Stimulated activated naive CD8-positive, alpha-beta T cell treated with anti-CD3 and anti-CD28 coated beads, Interleukin-15, amount 100 ng/mL, for 72 hours (primary cell): ENCODE measurements around the gene CCNL2.
A peak's percentile ranks its signal among the peaks of the same experiment; 100 is the strongest.

Experiments used
- ATAC-seq: fragments of 150-1000 bp; cut with Tn5 transposase; 2 replicates; pipeline ENCODE4 v1.10.0; 2021; ENCODE audit warnings: mild to moderate bottlenecking, moderate library complexity
- DNase-seq, 2 donors: peaks; one replicate each; pipeline ENCODE4 v3.0.0; 2021 to 2022
- H3K27ac Mint-ChIP-seq, 2 donors: one replicate each; pipeline ENCODE4 v1.8.0; 2022; ENCODE audit warnings: mild to moderate bottlenecking in 2 of 2, mixed read lengths in 2 of 2, moderate library complexity in 2 of 2
- H3K27me3 Mint-ChIP-seq: one replicate; pipeline ENCODE4 v1.8.0; 2022; ENCODE audit warnings: mixed read lengths
- H3K4me1 Mint-ChIP-seq: one replicate; pipeline ENCODE4 v1.8.0; 2022; ENCODE audit warnings: mild to moderate bottlenecking, mixed read lengths
- H3K4me3 Mint-ChIP-seq, 2 donors: one replicate each; pipeline ENCODE4 v1.8.0; 2022; ENCODE audit warnings: mild to moderate bottlenecking in 2 of 2, mixed read lengths in 2 of 2, moderate library complexity in 1 of 2
- H3K9me3 Mint-ChIP-seq, 2 donors: one replicate each; pipeline ENCODE4 v1.8.0; 2022; ENCODE audit warnings: mixed read lengths in 2 of 2

Gene CCNL2

DNA sequence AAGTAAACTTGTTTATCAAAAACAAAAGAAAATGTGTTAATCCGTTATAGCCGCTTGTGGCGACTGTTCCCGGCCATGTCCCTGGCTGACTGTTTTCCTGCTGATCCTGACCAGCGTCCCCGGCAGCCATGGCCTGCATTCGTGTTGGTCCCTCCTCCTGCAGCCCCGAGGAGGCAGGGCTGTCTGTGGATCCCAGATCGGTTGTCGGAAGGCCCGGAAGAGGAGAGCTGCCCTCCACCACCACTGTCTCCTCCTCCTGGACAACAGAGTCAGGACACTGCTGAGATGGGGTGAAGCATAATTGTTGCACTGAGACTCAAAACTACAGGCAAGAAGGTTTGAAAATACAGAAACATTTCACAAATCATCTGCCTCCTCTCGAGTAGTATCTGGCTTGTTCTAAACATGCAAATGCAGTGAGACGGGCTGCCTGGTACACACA, 37.1 kb downstream of the CCNL2 start:
- Mint-ChIP-seq H3K27me3 (no peaks in the 10 kb centered on the region), H3K4me1 (peaks cover 30% of the 10 kb centered on the region), H3K27ac (no peak overlapping the region), H3K4me3 (no peak overlapping the region), H3K9me3 (no peaks in the 10 kb centered on the region)
- ATAC-seq (no peak), DNase-seq (no peak)

DNA sequence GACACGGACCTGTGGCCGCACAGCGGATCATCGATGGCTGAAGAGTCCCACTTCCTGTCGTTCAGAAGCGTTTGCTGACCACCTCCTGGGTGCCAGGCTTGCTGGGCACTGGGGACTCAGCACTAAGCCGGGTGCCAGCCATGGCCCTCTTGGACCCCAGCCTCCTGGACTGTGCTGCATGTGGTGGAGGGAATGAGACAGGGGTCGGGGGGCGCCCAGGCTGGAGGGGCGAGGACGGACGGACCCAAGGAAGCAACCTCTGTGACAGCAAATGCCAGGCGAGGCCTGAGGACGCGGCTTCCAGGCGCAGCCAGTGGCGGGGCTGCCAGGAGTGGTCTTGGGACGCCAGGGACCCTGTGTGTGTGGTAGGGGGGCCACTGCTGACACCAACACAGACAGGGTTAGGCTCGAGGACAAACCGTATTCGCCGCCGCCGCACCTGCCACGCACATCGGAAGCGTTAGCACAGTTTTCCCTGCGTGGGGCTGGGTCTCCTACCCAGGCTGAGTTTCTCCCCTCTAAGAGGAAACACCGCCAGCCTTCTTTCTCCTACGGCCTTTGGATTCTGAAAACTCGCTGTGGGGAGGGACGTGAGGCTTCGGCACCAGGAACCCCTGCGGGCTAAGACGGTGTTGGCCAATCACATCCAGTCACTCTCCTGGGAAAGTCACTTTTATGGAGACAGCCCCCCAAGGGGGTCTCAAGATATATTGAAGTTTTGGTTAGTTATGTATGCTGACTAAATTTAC, 37.7 kb downstream of the CCNL2 start:
- Mint-ChIP-seq H3K9me3 (no peaks in the 10 kb centered on the region), H3K4me3 (no peak overlapping the region), H3K4me1 (peaks cover 30% of the 10 kb centered on the region), H3K27me3 (no peaks in the 10 kb centered on the region), H3K27ac (no peak overlapping the region)
- ATAC-seq: no peak
- no peak for DNase-seq

DNA sequence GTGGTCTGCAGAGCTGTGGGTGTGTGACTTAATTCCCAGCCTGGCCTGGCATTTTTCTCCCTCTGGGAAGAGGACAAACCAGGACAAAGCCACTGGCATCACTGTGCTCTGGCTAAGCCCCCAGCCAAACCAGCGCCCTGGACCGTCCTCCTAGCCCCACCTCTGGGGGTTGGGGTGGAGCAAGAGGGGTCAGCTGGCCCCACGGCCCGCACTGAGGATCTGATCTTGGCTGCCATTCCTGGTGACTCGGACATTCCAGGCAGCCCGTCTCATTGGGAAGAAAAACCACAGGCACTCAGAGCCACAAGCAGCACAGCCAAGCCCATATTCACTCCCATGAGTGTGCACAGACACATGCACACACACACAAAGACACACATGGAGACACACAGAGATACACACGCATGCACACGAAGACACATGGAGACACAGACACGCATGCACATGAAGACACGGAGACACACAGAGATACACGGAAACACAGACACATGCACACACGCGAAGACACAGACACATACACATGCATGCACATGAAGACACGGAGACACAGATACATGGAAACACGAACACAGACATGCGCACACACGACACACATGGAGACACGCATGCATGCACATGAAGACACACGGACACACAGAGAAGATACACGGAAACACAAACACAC, 38.5 kb downstream of the CCNL2 start:
- no peak overlapping the region for H3K27ac Mint-ChIP-seq
- H3K4me3 Mint-ChIP-seq: no peak overlapping the region
- no peaks in the 10 kb centered on the region for H3K27me3 Mint-ChIP-seq
- no peaks in the 10 kb centered on the region for H3K9me3 Mint-ChIP-seq
- ATAC-seq: no peak
- DNase-seq: no peak
- H3K4me1 Mint-ChIP-seq: peaks cover 30% of the 10 kb centered on the region

DNA sequence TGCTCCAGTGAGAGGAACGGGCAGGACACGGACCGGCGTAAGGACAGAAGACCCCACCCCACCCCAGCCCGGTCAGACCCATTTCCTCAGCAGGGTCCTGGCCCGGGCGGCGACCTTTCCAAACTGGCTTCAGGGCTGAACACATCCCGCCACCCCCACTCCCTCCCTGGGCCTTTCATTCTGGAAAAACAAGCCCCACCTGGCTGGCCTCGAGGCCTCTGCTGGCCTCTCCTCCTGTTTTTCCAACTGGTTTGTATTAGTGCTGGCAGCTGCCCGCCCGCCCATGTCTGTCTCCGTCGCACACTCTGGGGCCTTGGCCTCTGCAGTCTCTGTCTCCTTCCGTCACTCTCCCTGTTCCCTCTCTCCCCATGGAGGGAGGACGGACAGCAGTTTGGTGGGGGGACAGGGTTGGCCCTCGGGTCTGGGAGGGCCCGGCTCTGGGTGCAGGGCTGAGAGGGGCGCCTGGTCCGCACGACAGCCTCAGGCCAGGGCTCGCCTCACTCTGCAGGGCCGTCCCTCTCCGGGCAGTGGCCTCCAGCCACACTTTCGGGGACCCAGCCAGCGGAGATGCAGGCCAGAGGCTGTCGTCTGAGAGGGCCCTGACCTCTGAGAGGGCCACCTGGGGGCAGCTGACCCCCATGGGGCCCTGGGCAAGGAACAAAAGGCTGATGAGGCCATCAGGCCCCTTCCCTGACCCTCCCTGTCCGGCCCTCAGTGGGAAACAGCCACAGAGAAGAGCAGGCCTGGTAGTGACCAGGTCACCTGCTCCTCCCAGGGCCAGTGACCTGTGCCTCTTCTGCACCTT, 39.3 kb downstream of the CCNL2 start:
- ATAC-seq: no peak
- Mint-ChIP-seq H3K27me3 (peaks cover 2% of the 10 kb centered on the region), H3K27ac (no peak overlapping the region), H3K9me3 (no peaks in the 10 kb centered on the region), H3K4me1 (peaks cover 30% of the 10 kb centered on the region), H3K4me3 (no peak overlapping the region)
- DNase-seq: no peak

DNA sequence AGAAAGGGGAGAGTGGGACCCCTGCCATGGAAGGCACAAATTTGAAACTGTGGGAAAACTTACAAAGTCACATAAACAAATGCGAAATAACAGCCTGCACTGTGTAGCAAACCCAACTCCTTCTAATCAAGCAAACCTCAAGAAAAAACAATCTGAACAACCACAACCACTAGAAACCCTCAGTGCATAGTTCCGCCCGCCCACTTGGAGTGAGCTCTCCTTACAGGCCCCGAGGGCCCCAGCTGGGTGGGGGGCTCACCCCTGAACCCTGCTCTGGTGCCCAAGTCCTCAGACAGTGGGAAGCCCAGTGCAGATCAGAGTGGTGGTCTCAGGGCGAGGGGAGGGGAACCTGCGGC, 39.8 kb downstream of the CCNL2 start:
- H3K9me3 Mint-ChIP-seq: no peaks in the 10 kb centered on the region
- peaks cover 33% of the 10 kb centered on the region for H3K4me1 Mint-ChIP-seq
- DNase-seq (no peak), ATAC-seq (peak; percentile 52)
- H3K27me3 Mint-ChIP-seq: peaks cover 8% of the 10 kb centered on the region
- H3K4me3 Mint-ChIP-seq: peak overlapping the region; percentile 26 to 73
- peak overlapping the region in 1 of 2 donors; percentile 54 for H3K27ac Mint-ChIP-seq

DNA sequence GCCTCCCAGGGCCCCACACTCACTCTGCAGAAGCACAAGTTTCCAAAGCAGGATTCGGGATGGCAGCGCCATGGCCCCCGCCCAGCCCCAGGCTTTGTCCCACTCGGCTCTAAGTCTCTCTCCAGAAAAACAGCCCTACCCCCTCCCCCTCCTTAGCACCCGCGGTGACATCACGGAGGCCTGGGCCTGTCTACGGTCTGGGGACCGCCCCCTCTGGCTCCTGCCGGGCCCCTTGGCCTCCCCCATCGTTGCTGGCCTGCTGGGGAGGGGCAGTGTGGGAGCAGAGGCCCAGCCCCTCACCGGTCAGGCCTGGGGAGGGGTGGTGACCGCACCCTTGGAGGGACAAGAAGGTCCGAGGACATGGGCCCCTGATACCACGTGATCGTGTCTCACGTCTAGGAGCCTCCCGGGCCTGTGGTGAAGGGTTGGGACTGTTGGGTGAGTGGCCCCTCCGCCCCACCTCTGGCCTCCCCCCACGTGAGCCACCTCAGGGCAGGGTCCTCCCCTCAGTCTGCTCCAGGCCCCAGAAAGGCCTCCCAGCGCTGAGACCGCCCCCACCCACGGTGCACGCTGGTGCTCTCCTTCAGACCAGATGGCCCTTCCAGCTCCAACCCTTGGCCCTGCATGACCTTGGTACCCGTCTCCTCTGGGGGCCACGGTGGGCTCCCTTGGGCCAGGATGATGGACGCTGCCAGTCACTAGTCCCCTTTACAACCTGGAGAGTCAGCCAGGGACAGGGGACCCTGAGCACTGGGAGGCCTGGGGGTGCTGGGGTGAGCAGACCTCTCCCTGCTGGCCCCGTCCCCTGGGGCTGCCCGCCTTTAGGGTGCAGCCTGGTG, 40.5 kb downstream of the CCNL2 start, which contains the start of gene MXRA8:
Gene MXRA8, minus strand, starts transcription at position 123 of the 839 bp plus-strand sequence. Its CDS starts 51 bp downstream, at position 72.
- no peak for DNase-seq
- Mint-ChIP-seq H3K4me1 (peaks cover 40% of the 10 kb centered on the region), H3K4me3 (peak within 1 kb of the TSS; percentile 44 to 73), H3K27me3 (peaks cover 14% of the 10 kb centered on the region), H3K27ac (peak within 1 kb of the TSS in 1 of 2 donors; percentile 54), H3K9me3 (no peaks in the 10 kb centered on the region)
- peak; percentile 39 for ATAC-seq

DNA sequence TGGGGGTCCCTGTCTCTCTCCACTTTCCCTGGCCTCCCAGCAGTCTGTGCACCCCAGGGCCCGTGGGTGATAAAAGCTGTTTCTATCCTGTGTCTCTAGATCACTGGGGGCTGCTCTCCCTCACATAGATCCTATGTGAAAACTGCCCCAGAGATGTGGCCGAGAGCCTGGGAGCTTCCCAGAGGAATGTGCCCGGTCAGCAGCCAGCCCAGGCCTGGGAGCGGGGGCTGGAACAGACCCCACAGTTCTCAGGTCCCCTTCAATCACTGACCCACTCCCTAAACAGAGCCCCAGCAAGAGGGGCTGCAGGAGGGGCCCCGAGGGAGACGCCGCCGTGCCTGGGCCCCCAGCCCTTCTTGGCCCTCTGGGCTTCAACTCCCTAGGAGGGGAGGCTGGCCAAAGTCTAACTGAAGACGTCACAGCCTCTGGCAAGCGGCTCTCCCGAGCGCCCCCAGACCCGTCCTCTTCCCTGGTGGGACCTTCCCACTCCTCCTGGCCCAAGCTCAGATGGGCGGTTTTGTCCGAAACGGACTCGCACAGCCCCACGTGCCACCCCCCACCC, 41.2 kb downstream of the CCNL2 start:
- no peak overlapping the region for H3K27ac Mint-ChIP-seq
- H3K27me3 Mint-ChIP-seq: peaks cover 21% of the 10 kb centered on the region
- H3K9me3 Mint-ChIP-seq: no peaks in the 10 kb centered on the region
- ATAC-seq (no peak), DNase-seq (no peak)
- peak overlapping the region; percentile 44 to 71 for H3K4me3 Mint-ChIP-seq
- H3K4me1 Mint-ChIP-seq: peaks cover 47% of the 10 kb centered on the region

DNA sequence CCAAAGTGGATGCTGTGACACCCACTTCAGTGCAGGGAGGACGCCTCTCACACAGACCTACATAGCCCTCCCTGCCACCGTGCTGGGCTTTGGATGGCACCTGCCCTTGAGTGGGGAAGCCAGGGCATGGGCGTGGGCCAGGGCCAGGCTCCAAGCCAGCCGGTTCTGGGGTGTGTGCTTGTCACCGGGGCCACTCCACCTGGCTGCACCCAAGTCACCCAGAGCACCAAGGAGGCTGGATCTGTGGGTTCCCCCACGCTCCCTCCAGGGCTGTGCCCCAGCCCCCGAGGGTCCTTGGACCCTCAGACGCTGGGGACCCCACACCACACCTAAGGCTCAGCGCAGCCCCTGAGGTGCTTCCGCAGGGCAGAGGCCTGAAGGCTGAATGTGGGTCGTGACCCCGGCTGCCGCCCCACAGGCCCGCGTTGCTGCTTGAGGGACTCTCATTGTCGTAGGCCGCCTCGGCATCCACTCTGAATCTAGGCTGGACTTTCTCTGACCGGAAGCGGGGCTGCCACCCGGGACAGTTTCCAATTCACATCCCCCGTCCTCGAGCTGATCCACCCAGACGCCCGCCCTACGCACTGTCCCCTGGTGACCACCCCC, 42.2 kb downstream of the CCNL2 start:
- no peak overlapping the region for H3K4me3 Mint-ChIP-seq
- peaks cover 57% of the 10 kb centered on the region for H3K4me1 Mint-ChIP-seq
- peaks cover 32% of the 10 kb centered on the region for H3K27me3 Mint-ChIP-seq
- DNase-seq: no peak
- H3K27ac Mint-ChIP-seq: no peak overlapping the region
- no peaks in the 10 kb centered on the region for H3K9me3 Mint-ChIP-seq
- peak; percentile 10 for ATAC-seq

DNA sequence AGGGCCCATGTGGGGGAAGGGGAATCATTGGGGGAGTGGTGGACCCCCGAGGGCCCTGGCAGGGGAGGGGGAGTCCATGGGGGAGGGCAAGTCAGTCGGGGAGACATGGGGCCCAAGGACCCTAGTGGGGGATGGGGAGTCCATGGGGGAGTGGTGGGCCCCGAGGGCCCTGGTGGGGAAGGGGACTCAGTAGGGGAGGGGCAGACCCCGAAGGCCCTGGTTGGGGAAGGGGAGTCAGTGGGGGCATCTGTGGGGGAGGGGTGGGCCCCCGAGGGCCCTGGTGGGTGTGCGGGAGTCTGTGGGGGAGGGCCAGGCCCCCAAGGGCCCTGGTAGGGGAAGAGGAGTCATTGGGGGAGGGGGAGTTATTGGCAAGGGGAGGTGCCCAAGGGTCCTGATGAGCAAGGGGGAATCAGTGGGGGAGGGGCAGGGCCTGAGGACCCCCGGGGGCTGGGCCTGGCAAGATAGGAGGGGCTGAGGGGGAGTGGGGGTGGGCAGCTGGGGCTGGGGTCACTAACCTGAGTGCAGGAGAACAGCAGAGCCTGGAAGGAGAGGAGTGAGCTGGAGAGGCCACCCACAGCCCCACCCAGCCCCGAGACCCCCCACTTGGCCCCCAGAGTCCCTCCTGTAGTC, 42.9 kb downstream of the CCNL2 start:
- H3K4me1 Mint-ChIP-seq: peaks cover 59% of the 10 kb centered on the region
- H3K4me3 Mint-ChIP-seq: no peak overlapping the region
- no peak overlapping the region for H3K27ac Mint-ChIP-seq
- ATAC-seq (no peak), DNase-seq (no peak)
- peaks cover 34% of the 10 kb centered on the region for H3K27me3 Mint-ChIP-seq
- no peaks in the 10 kb centered on the region for H3K9me3 Mint-ChIP-seq

DNA sequence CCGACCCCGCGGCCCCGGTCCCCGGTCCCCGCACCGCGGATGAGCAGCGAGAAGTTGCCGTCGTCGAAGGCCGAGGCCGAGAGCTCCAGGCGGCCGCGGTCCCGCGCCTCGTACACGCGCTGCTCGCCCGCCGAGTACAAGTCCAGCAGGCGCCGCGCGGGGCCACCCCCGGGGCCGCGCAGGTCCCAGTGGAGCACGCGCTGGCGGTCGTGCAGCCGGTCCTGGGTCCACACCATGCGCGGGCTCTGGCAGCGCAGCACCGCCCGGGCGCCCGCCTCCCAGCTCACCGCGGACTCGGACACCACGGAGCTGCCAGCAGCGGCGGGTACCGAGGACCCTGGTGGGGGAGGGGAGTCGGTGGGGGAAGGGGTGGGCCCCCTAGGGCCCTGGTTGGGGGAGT, 43.7 kb downstream of the CCNL2 start:
- Mint-ChIP-seq H3K4me1 (peaks cover 59% of the 10 kb centered on the region), H3K27me3 (peaks cover 34% of the 10 kb centered on the region), H3K9me3 (no peaks in the 10 kb centered on the region), H3K27ac (no peak overlapping the region), H3K4me3 (no peak overlapping the region)
- DNase-seq (no peak), ATAC-seq (peak; percentile 34)

DNA sequence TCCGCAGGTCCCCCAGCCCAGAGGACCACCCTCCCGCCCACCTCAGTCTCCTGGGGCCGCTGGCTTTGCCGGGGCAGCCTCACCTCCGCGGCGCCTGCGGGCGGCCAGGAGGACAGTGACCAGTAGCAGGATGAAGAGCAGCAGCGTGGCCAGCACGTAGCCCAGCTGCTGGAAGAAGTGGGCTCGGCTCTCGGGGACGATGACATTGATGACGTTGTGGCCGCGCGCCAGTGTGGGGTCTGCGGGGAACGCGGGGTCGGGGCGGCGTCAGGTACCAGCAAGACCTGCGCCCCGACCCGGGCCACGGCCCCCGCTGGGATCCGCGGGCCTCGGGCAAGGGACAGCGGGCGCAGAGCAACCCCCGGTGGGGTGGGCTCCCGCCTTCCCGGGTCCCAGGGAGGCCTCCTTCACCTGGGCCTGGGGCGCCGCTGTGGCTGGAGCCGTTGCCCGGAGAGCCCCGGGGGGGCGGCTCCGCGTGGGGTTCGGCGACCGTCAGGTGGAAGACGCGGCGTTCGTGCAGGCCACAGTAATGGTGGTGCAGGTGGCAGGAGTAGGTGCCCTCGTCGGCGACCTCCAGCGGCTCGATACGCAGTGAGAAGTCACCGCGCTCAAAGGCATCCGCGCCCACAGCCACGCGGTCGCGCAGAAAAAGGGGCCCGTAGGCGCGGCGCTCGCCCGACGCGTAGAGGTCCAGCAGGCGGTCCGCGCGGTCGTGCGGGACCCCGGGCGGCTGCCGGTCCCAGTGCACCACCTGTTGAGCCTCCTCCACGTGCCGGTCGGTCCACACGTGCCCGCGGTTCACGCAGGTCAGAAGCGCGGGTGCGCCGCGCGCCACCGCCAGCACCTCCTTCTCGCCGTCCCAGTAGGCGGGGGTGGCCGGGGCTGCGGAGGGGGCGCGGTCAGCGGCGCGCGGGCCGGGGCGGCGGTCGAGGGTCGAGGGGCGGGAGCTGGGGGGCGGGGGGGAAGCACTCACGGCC, 44.6 kb downstream of the CCNL2 start:
- Mint-ChIP-seq H3K9me3 (no peaks in the 10 kb centered on the region), H3K27me3 (peaks cover 34% of the 10 kb centered on the region), H3K27ac (no peak overlapping the region), H3K4me1 (peaks cover 55% of the 10 kb centered on the region), H3K4me3 (peak overlapping the region; percentile 65 to 68)
- DNase-seq (no peak), ATAC-seq (no peak)

DNA sequence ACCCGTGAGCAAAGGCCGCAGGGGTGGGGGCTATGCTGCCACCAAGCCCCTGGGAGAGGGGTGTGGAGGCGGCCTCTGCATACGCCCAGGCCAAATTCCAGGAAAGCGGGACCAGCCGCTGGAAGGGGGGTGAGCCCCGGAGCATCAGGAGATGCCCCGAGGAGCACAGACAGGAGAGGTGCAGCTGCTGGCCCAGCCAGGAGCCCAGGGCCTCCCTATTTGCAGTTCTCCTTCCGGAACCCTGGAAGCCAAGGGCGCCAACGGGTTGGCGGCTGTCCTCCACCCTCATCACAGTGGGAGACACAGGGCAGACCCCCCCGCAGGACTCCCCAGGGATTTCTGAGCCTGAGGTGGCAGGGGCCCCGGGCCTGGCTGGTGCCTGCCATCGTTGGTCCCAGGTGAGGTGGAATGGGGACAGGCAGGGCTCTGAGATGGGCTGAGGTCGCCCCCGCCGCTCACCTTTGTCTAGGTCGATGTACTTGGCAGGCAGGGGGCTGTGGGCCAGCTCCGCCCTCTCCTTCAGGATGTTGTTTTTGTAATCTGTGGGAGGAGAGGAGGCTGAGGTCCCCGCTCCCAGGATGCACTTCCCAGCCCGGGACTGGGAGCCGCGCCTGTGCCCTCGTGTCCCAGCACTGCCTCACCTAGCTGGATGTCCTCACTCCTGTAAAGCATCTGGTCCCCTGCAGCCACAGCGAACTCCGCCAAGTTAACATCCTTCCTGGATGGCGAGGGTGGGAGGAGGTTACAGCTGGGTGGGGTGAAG, 45.6 kb downstream of the CCNL2 start:
- peaks cover 45% of the 10 kb centered on the region for H3K4me1 Mint-ChIP-seq
- no peak for DNase-seq
- ATAC-seq: no peak
- no peaks in the 10 kb centered on the region for H3K9me3 Mint-ChIP-seq
- no peak overlapping the region for H3K27ac Mint-ChIP-seq
- H3K4me3 Mint-ChIP-seq: peak overlapping the region in 1 of 2 donors; percentile 31
- H3K27me3 Mint-ChIP-seq: peaks cover 34% of the 10 kb centered on the region
